Suprapubic skin (tissue), 4 donors: ENCODE results near the gene COL28A1. TPM values are rescaled to one million over a fixed set of nuclear protein-coding genes. Genes with fewer than 3 reads are reported as not detected.

Experiments
- DNase-seq, 2 donors: peaks; one replicate each; pipeline ENCODE4 v3.0.0-alpha.2; 2019; ENCODE audit warnings: low spot score in 2 of 2
- H3K27ac ChIP-seq: fragments of 200-600 bp; sonication (generic); one replicate; pipeline ENCODE4 v1.5.1; 2019
- H3K27me3 ChIP-seq: fragments of 200-600 bp; sonication (generic); one replicate; pipeline ENCODE4 v1.5.1; 2019
- H3K36me3 ChIP-seq: fragments of 200-600 bp; sonication (generic); one replicate; pipeline ENCODE4 v1.5.1; 2019
- H3K4me1 ChIP-seq: fragments of 200-600 bp; sonication (generic); one replicate; pipeline ENCODE4 v1.5.1; 2019
- H3K4me3 ChIP-seq: fragments of 200-600 bp; sonication (generic); one replicate; pipeline ENCODE4 v1.5.1; 2019; ENCODE audit warnings: mild to moderate bottlenecking
- H3K9me3 ChIP-seq: fragments of 200-600 bp; sonication (generic); one replicate; pipeline ENCODE4 v1.5.1; 2019
- EP300 ChIP-seq: sonication (generic); formaldehyde crosslinking; IDR thresholded peaks from one replicate; pipeline ENCODE4 v1.6.1; 2017; ENCODE audit warnings: antibody characterized with exemption
- POLR2A ChIP-seq, 2 donors: fragments of 450-650 bp; IDR thresholded peaks; one replicate each; pipeline ENCODE4 v1.6.1; 2017; ENCODE audit warnings: antibody characterized with exemption in 2 of 2, mild to moderate bottlenecking in 2 of 2, moderate library complexity in 2 of 2
- POLR2AphosphoS5 ChIP-seq, 3 donors: sonication (generic); formaldehyde crosslinking; IDR thresholded peaks; one replicate each; pipeline ENCODE4 v1.6.1; 2017; ENCODE audit warnings: antibody characterized with exemption in 3 of 3
- WGBS: methylation state at CpG from one replicate; pipeline ENCODE4 v1.1.5; 2018; 5-methylcytosine and 5-hydroxymethylcytosine counted together
- total RNA-seq, 4 donors: library from RNA; depleted of rRNA; stranded (reverse); fragments of >200 nt; gene quantifications; one replicate each; pipeline ENCODE4 v1.1.0, GENCODE V29; 2016
- TF ChIP-seq, protein P1 (sequence below), 2 donors: fragments of 200-600 bp in 1 of 2; fragments of 450-650 bp in 1 of 2; sonication (generic) in 1 of 2; IDR thresholded peaks; one replicate each; pipeline ENCODE4 v1.5.1; 2016 to 2019; ENCODE audit warnings: antibody characterized with exemption in 2 of 2, mild to moderate bottlenecking in 1 of 2, moderate library complexity in 1 of 2

COL28A1 gene
- total RNA-seq, 4 donors from 2014 or later, result 0.85 to 2.9 (median 2.0) TPM

DNA sequence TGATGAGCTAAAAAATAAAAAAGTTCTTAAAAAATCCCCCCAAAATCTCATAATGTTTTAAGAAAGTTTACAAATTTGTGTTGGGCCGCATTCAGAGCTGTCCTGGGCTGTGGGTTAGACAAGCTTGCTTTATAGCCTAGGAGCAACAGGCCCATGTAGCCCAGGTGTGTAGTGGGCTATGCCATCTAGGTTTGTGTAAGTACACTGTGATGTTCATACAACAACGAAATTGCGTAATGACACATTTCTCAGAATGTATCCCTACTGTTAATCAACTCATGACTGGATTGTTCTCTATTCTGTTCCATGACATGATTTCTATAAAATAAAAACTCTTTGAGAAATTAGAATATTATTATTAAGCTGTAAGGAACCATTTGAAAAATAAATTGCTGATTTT lies 44.0 kb upstream of the COL28A1 start:
- Histone ChIP-seq H3K4me1 (peaks cover 11% of the 10 kb centered on the region), H3K4me3 (no peak overlapping the region), H3K27me3 (no peaks in the 10 kb centered on the region), H3K27ac (no peak overlapping the region), H3K36me3 (peaks cover 4% of the 10 kb centered on the region), H3K9me3 (no peaks in the 10 kb centered on the region)
- DNase-seq, result no peak
- TF ChIP-seq EP300 (no peak), POLR2A (IDR thresholded peaks at IDR 0.05) (no peak), POLR2AphosphoS5 (IDR thresholded peaks at IDR 0.05) (no peak)
- TF ChIP-seq, protein P1, sequence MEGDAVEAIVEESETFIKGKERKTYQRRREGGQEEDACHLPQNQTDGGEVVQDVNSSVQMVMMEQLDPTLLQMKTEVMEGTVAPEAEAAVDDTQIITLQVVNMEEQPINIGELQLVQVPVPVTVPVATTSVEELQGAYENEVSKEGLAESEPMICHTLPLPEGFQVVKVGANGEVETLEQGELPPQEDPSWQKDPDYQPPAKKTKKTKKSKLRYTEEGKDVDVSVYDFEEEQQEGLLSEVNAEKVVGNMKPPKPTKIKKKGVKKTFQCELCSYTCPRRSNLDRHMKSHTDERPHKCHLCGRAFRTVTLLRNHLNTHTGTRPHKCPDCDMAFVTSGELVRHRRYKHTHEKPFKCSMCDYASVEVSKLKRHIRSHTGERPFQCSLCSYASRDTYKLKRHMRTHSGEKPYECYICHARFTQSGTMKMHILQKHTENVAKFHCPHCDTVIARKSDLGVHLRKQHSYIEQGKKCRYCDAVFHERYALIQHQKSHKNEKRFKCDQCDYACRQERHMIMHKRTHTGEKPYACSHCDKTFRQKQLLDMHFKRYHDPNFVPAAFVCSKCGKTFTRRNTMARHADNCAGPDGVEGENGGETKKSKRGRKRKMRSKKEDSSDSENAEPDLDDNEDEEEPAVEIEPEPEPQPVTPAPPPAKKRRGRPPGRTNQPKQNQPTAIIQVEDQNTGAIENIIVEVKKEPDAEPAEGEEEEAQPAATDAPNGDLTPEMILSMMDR (IDR thresholded peaks at IDR 0.05), result no peak
- WGBS, result 94% methylated on average over 3 of the region's 3 CpGs

DNA sequence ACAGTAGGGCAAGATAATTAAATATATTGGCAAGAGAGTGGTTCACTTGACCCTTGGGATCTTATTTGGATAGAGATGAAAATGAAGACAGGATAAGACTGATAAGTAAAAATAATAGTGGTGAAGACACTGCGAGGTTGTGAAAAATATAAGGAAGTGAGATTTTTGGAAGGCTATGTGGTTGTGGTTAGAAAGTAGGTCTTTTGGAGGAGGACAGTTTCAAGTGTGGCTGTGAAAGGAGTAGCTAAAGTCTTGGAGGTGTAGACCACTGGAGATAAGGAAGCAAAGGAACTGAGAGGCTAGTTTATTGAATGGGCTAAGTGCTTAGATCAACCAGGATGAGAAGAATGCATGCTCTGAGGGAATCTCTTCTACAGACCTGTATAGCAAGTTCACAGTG lies 42.2 kb upstream of the COL28A1 start:
- peaks cover 7% of the 10 kb centered on the region for H3K36me3 ChIP-seq
- 61% methylated on average over 1 of the region's 1 CpG for WGBS
- no peaks in the 10 kb centered on the region for H3K9me3 ChIP-seq
- H3K27ac ChIP-seq, result no peak overlapping the region
- no peaks in the 10 kb centered on the region for H3K27me3 ChIP-seq
- H3K4me3 ChIP-seq, result no peak overlapping the region
- DNase-seq, result no peak
- TF ChIP-seq, protein P1 (IDR thresholded peaks at IDR 0.05), result no peak
- TF ChIP-seq POLR2AphosphoS5 (IDR thresholded peaks at IDR 0.05), result no peak
- no peak for TF ChIP-seq EP300
- TF ChIP-seq POLR2A (IDR thresholded peaks at IDR 0.05), result no peak
- H3K4me1 ChIP-seq, result peaks cover 11% of the 10 kb centered on the region

DNA sequence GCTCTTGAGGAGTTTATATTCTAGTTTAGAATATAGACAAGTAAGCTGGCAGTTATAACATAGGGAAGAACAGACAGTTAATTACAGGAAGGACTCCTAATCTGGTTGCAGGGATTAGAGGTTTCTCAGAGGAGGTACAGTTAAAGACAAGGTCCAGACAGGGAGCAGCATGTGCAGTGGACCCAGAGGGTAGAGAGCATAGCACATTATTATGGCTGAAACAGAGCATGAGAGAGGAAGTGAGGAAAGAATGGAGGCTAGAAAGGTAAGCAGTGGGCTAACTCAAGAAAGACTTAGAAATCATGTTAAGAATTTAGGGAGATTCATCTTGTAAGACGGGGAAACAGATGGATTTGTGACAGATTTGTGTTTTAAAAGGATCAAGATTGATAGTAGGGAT lies 40.7 kb upstream of the COL28A1 start:
- WGBS, result 95% methylated on average over 1 of the region's 1 CpG
- DNase-seq, result no peak
- peaks cover 6% of the 10 kb centered on the region for H3K36me3 ChIP-seq
- H3K27me3 ChIP-seq, result no peaks in the 10 kb centered on the region
- H3K4me1 ChIP-seq, result peaks cover 3% of the 10 kb centered on the region
- no peak overlapping the region for H3K4me3 ChIP-seq
- H3K9me3 ChIP-seq, result no peaks in the 10 kb centered on the region
- H3K27ac ChIP-seq, result no peak overlapping the region
- TF ChIP-seq POLR2A (IDR thresholded peaks at IDR 0.05), result no peak
- TF ChIP-seq, protein P1 (IDR thresholded peaks at IDR 0.05), result no peak
- TF ChIP-seq POLR2AphosphoS5 (IDR thresholded peaks at IDR 0.05), result no peak
- TF ChIP-seq EP300, result no peak

DNA sequence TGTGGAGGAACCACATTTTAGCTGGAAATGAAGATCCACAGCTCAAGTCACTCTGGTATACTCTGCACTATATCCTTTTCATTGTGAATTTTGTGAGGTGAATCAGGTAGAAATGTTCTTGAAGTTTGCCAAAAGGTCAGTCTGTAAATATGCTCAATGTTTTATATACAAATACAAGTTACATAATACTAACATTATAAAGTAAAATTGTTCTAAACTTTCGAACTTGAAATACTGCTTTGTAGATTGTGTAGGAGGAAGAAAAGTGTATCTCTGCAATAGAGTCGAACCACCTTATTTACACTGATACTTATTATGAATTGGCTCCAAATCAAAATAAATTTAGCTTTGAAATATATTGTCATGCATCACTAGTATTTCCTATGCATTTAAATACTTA lies 38.0 kb upstream of the COL28A1 start:
- H3K9me3 ChIP-seq, result no peaks in the 10 kb centered on the region
- whole genome bisulfite sequencing, result 70% methylated on average over 2 of the region's 2 CpGs
- H3K27me3 ChIP-seq, result no peaks in the 10 kb centered on the region
- no peak overlapping the region for H3K4me3 ChIP-seq
- H3K36me3 ChIP-seq, result peaks cover 5% of the 10 kb centered on the region
- DNase-seq, result no peak
- peaks cover 17% of the 10 kb centered on the region for H3K4me1 ChIP-seq
- TF ChIP-seq, protein P1 (IDR thresholded peaks at IDR 0.05), result no peak
- TF ChIP-seq POLR2A (IDR thresholded peaks at IDR 0.05), result no peak
- TF ChIP-seq POLR2AphosphoS5 (IDR thresholded peaks at IDR 0.05), result no peak
- no peak for TF ChIP-seq EP300
- H3K27ac ChIP-seq, result no peak overlapping the region

DNA sequence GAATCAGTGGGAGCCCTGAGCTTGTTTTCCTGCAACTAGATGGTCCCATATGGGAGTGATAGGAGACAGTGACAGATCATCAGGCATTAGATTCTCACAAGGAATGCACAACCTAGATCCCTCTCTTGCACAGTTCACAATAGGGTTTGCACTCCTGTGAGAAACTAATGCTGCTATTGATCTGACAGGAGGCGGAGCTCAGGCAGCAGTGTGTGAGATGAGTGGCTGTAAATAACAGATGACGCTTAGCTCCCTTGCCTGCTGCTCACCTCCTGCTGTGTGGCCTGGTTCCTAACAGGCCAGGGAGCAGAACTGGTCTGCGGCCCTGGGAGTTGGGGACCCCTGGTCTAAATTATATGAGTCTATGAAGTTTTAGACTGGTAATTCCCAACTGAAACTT lies 34.9 kb upstream of the COL28A1 start:
- Histone ChIP-seq H3K27ac (no peak overlapping the region), H3K27me3 (no peaks in the 10 kb centered on the region), H3K9me3 (no peaks in the 10 kb centered on the region), H3K4me3 (no peak overlapping the region), H3K4me1 (peaks cover 39% of the 10 kb centered on the region), H3K36me3 (peaks cover 5% of the 10 kb centered on the region)
- no peak for DNase-seq
- WGBS, result 96% methylated on average over 3 of the region's 3 CpGs
- TF ChIP-seq POLR2A (IDR thresholded peaks at IDR 0.05), result no peak
- TF ChIP-seq POLR2AphosphoS5 (IDR thresholded peaks at IDR 0.05), result no peak
- no peak for TF ChIP-seq EP300

DNA sequence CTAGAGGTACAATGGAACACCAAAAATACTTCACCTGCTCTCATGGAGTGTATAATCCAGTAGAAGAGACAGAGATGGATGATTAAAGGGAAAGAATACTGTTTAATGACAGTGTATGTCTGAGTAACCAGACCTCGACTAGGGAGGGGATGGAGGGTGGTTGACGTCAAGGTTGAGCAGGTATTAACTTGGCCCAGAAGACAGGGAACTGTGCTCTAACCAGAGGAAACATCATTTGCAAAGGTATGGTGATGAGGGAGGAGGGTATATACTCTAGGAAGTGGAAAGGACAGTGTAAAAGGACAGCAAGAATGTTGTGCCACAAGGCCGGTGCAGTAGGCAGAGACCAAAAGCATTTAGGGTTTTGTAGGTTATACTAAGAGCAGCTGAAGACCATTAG lies 33.9 kb upstream of the COL28A1 start:
- peaks cover 5% of the 10 kb centered on the region for H3K36me3 ChIP-seq
- TF ChIP-seq POLR2A (IDR thresholded peaks at IDR 0.05) (no peak), EP300 (no peak), POLR2AphosphoS5 (IDR thresholded peaks at IDR 0.05) (no peak)
- TF ChIP-seq, protein P1 (IDR thresholded peaks at IDR 0.05), result no peak
- H3K27ac ChIP-seq, result no peak overlapping the region
- no peaks in the 10 kb centered on the region for H3K9me3 ChIP-seq
- peaks cover 48% of the 10 kb centered on the region for H3K4me1 ChIP-seq
- no peak overlapping the region for H3K4me3 ChIP-seq
- WGBS, result 65% methylated on average over 3 of the region's 3 CpGs
- no peaks in the 10 kb centered on the region for H3K27me3 ChIP-seq
- DNase-seq, result no peak
